Peyer's patch (tissue), 4 donors: ENCODE results near the gene ACD. TPM values are rescaled to one million over a fixed set of nuclear protein-coding genes. Genes with fewer than 3 reads are reported as not detected.
A peak's percentile ranks its signal among the peaks of the same experiment; 100 is the strongest.

ENCODE experiments used
- DNase-seq, 3 donors: peaks; one replicate each; pipeline ENCODE4 v3.0.0-alpha.2; 2017 to 2019
- H3K27ac ChIP-seq, 4 donors: fragments of 200-600 bp; sonication (generic); one replicate each; pipeline ENCODE4 v1.5.1; 2016 to 2019
- H3K27me3 ChIP-seq, 2 donors: fragments of 200-600 bp; sonication (generic); one replicate each; pipeline ENCODE4 v1.5.1; 2019
- H3K36me3 ChIP-seq, 3 donors: fragments of 200-600 bp; sonication (generic); one replicate each; pipeline ENCODE4 v1.5.1; 2016 to 2019
- H3K4me1 ChIP-seq, 4 donors: fragments of 200-600 bp; sonication (generic); one replicate each; pipeline ENCODE4 v1.5.1; 2016 to 2019
- H3K4me3 ChIP-seq, 4 donors: fragments of 200-600 bp; sonication (generic); 1 replicate in 3 of 4; 2 replicates in 1 of 4; pipeline ENCODE4 v1.5.1; 2016 to 2019; ENCODE audit warnings: mild to moderate bottlenecking in 1 of 4
- H3K9me3 ChIP-seq, 4 donors: fragments of 200-600 bp; sonication (generic); one replicate each; pipeline ENCODE4 v1.5.1; 2016 to 2019; ENCODE audit warnings: mild to moderate bottlenecking in 1 of 4
- POLR2A ChIP-seq, 2 donors: fragments of 450-650 bp; IDR thresholded peaks; one replicate each; pipeline ENCODE4 v1.5.1; 2017; ENCODE audit warnings: antibody characterized with exemption in 2 of 2, mild to moderate bottlenecking in 2 of 2, moderate library complexity in 2 of 2
- total RNA-seq, 4 donors: library from RNA; depleted of rRNA; stranded (reverse); fragments of >200 nt; gene quantifications; one replicate each; pipeline ENCODE4 v1.1.0, GENCODE V29; 2016
- TF ChIP-seq, protein P1 (sequence below), 6 experiments: fragments of 450-650 bp in 4 of 6; fragments of 200-600 bp in 2 of 6; sonication (generic) in 1 of 6; IDR thresholded peaks; one replicate each; pipeline ENCODE4 v1.5.1; 2017 to 2019; ENCODE audit warnings: antibody characterized with exemption in 6 of 6, mild to moderate bottlenecking in 3 of 6, moderate library complexity in 1 of 6

Gene ACD
- total RNA-seq, 4 donors from 2014 or later = 14.2 to 37.2 (median 18.6) TPM

DNA sequence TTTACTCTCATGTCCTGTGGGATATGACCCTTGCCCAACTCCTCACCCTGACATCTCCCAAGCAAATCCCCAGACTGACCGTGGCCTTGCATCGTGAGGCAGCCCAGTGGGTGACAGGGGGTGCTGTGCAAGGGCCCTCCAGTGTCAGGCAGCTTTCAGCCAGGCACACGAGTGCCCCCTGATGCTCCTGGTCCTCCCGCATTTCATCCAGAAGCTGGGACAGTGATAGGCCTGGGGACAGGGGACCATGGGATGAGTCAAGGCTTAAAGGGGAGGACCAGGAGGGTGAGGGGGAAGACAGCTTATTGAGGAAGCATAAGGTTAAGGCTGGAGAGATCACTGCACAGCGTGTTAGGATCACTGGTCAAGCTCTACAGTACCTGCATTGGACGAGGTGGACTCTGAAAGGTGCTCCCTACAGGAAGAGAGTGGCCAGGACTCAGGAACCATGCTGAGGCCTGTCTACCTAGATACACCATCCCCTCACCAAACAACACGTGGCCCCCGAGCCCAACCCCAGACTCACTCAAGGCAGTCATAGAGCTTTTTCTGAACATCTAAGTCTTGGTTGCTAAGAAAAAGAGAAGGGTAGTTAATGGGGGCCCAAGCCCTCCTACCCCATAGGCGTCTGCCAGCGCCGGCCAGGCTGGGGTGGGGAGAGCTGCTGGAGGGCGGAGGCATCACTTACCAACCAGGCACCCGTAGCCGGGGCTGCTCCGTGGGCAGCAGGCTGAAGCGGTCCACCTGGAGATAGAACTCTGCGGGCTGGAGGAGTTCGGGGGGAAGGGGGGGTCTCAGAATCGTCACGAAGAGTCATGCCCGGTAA, 998 bp downstream of the ACD start:
- peak overlapping the region in 3 of 4 donors; percentile 97 to 99 (median 97) for H3K27ac ChIP-seq
- peaks cover 0 to 9% (median 0%) of the 10 kb centered on the region in 3 donors for H3K36me3 ChIP-seq
- DNase-seq = no peak
- H3K4me1 ChIP-seq = peaks cover 0 to 20% (median 10%) of the 10 kb centered on the region in 4 donors
- H3K27me3 ChIP-seq = peaks cover 0 to 8% of the 10 kb centered on the region in 2 donors
- TF ChIP-seq, protein P1, sequence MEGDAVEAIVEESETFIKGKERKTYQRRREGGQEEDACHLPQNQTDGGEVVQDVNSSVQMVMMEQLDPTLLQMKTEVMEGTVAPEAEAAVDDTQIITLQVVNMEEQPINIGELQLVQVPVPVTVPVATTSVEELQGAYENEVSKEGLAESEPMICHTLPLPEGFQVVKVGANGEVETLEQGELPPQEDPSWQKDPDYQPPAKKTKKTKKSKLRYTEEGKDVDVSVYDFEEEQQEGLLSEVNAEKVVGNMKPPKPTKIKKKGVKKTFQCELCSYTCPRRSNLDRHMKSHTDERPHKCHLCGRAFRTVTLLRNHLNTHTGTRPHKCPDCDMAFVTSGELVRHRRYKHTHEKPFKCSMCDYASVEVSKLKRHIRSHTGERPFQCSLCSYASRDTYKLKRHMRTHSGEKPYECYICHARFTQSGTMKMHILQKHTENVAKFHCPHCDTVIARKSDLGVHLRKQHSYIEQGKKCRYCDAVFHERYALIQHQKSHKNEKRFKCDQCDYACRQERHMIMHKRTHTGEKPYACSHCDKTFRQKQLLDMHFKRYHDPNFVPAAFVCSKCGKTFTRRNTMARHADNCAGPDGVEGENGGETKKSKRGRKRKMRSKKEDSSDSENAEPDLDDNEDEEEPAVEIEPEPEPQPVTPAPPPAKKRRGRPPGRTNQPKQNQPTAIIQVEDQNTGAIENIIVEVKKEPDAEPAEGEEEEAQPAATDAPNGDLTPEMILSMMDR (IDR thresholded peaks at IDR 0.05) = no peak
- TF ChIP-seq POLR2A (IDR thresholded peaks at IDR 0.05) = no peak
- H3K4me3 ChIP-seq = peak overlapping the region; percentile 73 to 93 (median 82)
- H3K9me3 ChIP-seq = no peaks in the 10 kb centered on the region

- Histone ChIP-seq H3K27ac (no peak overlapping the region), H3K4me3 (no peak overlapping the region), H3K36me3 (peaks cover 0 to 3% (median 0%) of the 10 kb centered on the region in 3 donors), H3K27me3 (peaks cover 0 to 19% of the 10 kb centered on the region in 2 donors), H3K4me1 (peaks cover 0 to 30% (median 10%) of the 10 kb centered on the region in 4 donors), H3K9me3 (no peaks in the 10 kb centered on the region)
- TF ChIP-seq POLR2A (IDR thresholded peaks at IDR 0.05) = no peak
- TF ChIP-seq, protein P1 (IDR thresholded peaks at IDR 0.05) = no peak
- no peak for DNase-seq
These were observed 2.1 kb downstream of the ACD start for GRCh38 chr16:67657751-67658518.

DNA sequence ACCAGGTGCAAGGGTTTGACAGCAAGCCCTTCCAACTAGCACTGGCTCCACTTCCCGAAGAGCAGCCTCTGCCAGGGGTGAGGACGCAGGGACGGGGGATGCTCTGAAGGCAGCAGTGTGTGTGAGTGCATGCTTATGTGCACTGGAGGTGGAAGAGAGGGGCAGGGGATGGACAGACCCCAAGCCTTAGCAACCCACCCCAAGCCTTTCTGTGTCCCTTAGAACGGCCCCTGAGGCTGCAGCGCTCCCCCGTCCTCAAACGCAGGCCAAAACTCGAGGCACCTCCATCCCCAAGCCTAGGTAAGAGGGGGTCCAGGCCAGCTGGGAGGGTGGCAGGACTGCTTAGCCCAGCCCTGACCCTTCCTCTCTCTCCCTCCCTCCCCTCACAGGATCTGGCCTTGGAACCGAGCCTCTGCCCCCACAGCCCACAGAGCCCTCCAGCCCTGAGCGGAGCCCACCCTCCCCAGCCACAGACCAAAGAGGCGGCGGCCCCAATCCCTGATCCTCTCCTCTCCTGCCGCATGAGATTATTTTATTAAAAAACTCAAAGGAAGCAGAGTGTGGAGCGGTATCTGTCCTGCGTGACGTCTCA, 2.9 kb downstream of the ACD start:
- peaks cover 0 to 19% of the 10 kb centered on the region in 2 donors for H3K27me3 ChIP-seq
- peaks cover 0 to 3% (median 0%) of the 10 kb centered on the region in 3 donors for H3K36me3 ChIP-seq
- no peak overlapping the region for H3K27ac ChIP-seq
- H3K4me1 ChIP-seq = peaks cover 0 to 36% (median 10%) of the 10 kb centered on the region in 4 donors
- TF ChIP-seq POLR2A (IDR thresholded peaks at IDR 0.05) = no peak
- TF ChIP-seq, protein P1 (IDR thresholded peaks at IDR 0.05) = no peak
- H3K9me3 ChIP-seq = no peaks in the 10 kb centered on the region
- no peak for DNase-seq
- H3K4me3 ChIP-seq = no peak overlapping the region

DNA sequence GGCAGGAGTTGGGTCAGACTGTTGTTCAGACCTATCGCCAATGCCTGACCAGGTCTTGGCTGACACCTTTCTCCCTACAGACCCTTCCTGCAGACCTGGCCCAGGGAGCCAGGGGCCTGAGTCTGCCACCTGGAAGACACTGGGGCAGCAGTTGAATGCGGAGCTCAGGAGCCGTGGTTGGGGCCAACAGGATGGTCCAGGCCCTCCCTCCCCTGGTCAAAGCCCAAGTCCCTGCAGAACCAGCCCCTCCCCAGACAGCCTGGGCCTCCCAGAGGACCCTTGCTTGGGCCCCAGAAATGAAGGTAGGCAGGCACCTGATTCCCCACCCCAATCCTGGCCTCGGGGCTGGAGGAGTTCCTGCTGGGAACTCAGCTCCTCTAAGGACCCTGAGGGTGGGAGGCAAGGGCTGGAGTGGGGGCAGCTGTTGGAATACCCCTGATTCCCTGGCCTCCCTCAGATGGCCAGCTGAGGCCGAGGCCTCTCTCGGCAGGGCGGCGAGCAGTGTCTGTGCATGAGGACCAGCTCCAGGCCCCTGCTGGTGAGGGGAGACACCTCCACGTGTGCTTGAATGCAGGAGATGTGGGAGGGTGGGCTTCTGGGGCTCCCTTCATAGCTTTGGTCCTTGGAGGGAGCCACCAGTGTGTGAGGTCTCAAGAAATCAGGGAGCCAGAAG, 3.6 kb downstream of the ACD start:
- peaks cover 0 to 3% (median 0%) of the 10 kb centered on the region in 3 donors for H3K36me3 ChIP-seq
- H3K4me1 ChIP-seq = peaks cover 0 to 34% (median 8%) of the 10 kb centered on the region in 4 donors
- H3K4me3 ChIP-seq = no peak overlapping the region
- H3K27me3 ChIP-seq = peaks cover 0 to 19% of the 10 kb centered on the region in 2 donors
- H3K27ac ChIP-seq = no peak overlapping the region
- no peak for TF ChIP-seq POLR2A (IDR thresholded peaks at IDR 0.05)
- TF ChIP-seq, protein P1 (IDR thresholded peaks at IDR 0.05) = no peak
- H3K9me3 ChIP-seq = no peaks in the 10 kb centered on the region
- no peak for DNase-seq

DNA sequence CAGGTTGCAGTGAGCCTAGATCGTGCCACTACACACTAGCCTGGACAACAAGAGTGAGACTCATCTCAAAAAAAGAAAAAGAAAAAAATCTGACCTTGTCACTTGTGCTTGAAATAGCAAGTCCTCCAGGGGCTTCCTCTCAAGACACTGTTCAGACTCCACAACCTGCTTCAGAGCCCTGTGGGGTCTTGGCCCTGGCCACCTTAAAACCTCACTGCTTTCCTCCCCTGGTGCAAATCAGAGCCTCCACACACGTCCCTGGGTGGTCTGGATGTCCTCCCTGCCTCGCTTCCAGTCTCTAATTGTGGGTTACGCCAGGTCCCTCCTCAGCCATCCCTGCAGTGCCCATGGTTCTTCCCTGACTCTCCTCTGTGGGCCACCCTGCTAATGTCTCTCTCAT, 4.7 kb downstream of the ACD start:
- Histone ChIP-seq H3K9me3 (no peaks in the 10 kb centered on the region), H3K27me3 (peaks cover 0 to 19% of the 10 kb centered on the region in 2 donors), H3K4me3 (no peak overlapping the region), H3K27ac (no peak overlapping the region), H3K4me1 (peaks cover 0 to 28% (median 7%) of the 10 kb centered on the region in 4 donors), H3K36me3 (peaks cover 0 to 3% (median 0%) of the 10 kb centered on the region in 3 donors)
- no peak for TF ChIP-seq POLR2A (IDR thresholded peaks at IDR 0.05)
- TF ChIP-seq, protein P1 (IDR thresholded peaks at IDR 0.05) = no peak
- DNase-seq = no peak
